Kidney (tissue), 14 donors: ENCODE data around the gene PRXL2A. TPM values are rescaled to one million over a fixed set of nuclear protein-coding genes. Genes with fewer than 3 reads are reported as not detected.
"Not testable (repeated sequence)": the region's sequence is repeated elsewhere in the genome, so short reads cannot be mapped to it uniquely, and the experiment has no call there.

Source experiments
- DNase-seq, 5 donors: peaks; one replicate each; pipeline ENCODE4 v3.0.0-alpha.2; 2013 to 2020
- FAIRE-seq: peaks from 2 replicates; lab custom pipeline; 2012; peaks lifted over from hg19 to GRCh38; lab: Jason Lieb, UNC
- H3K27ac ChIP-seq, 2 donors: one replicate each; pipeline ENCODE4 v1.7.0; 2013; ENCODE audit warnings: low read depth in 2 of 2, low read length in 2 of 2, inconsistent platforms in 1 of 2
- H3K27me3 ChIP-seq: one replicate; pipeline ENCODE4 v1.7.1; 2013; ENCODE audit warnings: low read length, inconsistent platforms; ENCODE audit not compliant: control insufficient read depth, insufficient read depth
- H3K36me3 ChIP-seq, 3 donors: one replicate each; pipeline versions ENCODE4 v1.7.0 to v1.7.1; 2013; ENCODE audit warnings: low read length in 3 of 3, control low read depth in 1 of 3, inconsistent platforms in 1 of 3; ENCODE audit not compliant: insufficient read depth in 3 of 3, control insufficient read depth in 2 of 3
- H3K4me1 ChIP-seq, 3 donors: one replicate each; pipeline versions ENCODE4 v1.7.0 to v1.7.1; 2013; ENCODE audit warnings: low read length in 3 of 3, inconsistent platforms in 1 of 3, low read depth in 1 of 3; ENCODE audit not compliant: control insufficient read depth in 2 of 3, insufficient read depth in 2 of 3
- H3K4me3 ChIP-seq, 3 donors: one replicate each; pipeline versions ENCODE4 v1.7.0 to v1.8.1; 2013; ENCODE audit warnings: low read length in 3 of 3, control low read depth in 1 of 3, inconsistent platforms in 1 of 3
- H3K9ac ChIP-seq, 3 donors: one replicate each; pipeline versions ENCODE4 v1.7.0 to v1.7.1; 2013; ENCODE audit warnings: low read length in 3 of 3, control low read depth in 1 of 3, inconsistent platforms in 1 of 3
- H3K9me3 ChIP-seq, 3 donors: one replicate each; pipeline versions ENCODE4 v1.7.0 to v1.7.1; 2013; ENCODE audit warnings: low read length in 3 of 3, control low read depth in 1 of 3, inconsistent platforms in 1 of 3; ENCODE audit not compliant: control insufficient read depth in 2 of 3, insufficient read depth in 1 of 3
- intact Hi-C: fragments of 100-400 bp; cut with DNase I; formaldehyde crosslinking; loops from one replicate; pipeline ENCODE4 v1.11.1; 2022
- polyA plus RNA-seq: library from polyadenylated mRNA; stranded (reverse); fragments of 350-450 nt; fragmentation: Illumina TruSeq; extraction: RNeasy Lipid Tissue Mini Kit (QIAGEN cat#74804); gene quantifications from one replicate; pipeline ENCODE4 v1.2.3, GENCODE V29; 2014; ENCODE audit warnings: low read depth, low replicate concordance; ENCODE audit not compliant: insufficient read depth
- total RNA-seq: library from RNA; stranded (reverse); fragmentation: NEBNext Ultra II Directional; extraction: Animal tissue kit (Norgen Biotek cat#: 25700); gene quantifications from one replicate; pipeline ENCODE4 v1.2.1, GENCODE V29; 2021
- TF ChIP-seq, protein P1 (sequence below): IDR thresholded peaks from 3 replicates; pipeline ENCODE4 v1.5.1; 2012; ENCODE audit warnings: mild to moderate bottlenecking, moderate library complexity, borderline replicate concordance; ENCODE audit not compliant: insufficient read depth; ENCODE audit errors: extremely low read depth
- donor health status: control.
- donor health status: control.
- donor health status: control.
- donor health status: control.
- donor health status: control.
- donor health status: DM: yes; HTN: yes; CAD: no.
- donor health status: Normal renal cell carcinoma (clear cell type).

PRXL2A gene
- total and polyA plus RNA-seq, 2 donors from 2014 or later: 69.4 to 101 TPM

DNA sequence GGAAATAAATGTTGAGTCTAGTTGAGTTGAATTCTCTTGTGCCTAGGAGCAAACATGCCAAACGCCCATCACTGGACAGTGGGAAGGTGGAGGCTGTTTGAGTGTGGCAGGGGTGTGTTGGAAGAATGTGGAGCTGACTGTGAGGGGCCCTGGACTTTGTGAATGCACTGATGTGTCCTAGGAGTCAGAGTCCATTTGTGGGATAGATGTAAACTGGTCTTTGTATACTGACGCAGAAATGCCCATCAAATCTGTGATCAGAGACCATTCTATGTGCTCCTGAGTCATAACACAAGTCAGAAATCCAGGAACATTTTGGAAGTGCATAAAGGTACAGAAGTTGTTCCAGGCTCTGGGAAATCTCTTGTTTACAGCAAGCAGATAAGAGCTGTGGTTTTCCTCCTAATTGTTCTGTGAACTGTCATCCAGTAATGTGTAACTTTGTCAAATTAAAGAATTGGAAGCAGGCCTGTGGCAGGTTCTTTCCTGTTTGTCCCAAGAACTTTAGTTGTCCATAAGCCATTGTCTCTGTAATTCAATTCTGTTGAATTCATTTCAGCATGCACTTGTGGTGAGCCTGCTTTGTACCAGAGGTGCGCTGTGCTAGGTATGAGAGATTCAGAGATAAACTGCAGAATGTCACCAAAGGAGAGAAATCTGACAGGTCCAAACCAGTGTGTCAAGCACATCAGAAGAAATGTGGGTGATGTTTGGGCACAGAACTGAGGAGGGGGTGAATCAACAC lies 7.6 kb downstream of the PRXL2A start:
- Histone ChIP-seq H3K27me3 (no peaks in the 10 kb centered on the region), H3K4me1 (peaks cover 7 to 36% (median 33%) of the 10 kb centered on the region in 3 donors), H3K9ac (peak overlapping the region in 1 of 3 donors; percentile 29), H3K9me3 (no peaks in the 10 kb centered on the region), H3K4me3 (peak overlapping the region in 1 of 3 donors; percentile 4), H3K27ac (peak overlapping the region; percentile 57 to 61), H3K36me3 (no peaks in the 10 kb centered on the region)
- FAIRE-seq (no peak), DNase-seq (no peak)
- TF ChIP-seq, protein P1, sequence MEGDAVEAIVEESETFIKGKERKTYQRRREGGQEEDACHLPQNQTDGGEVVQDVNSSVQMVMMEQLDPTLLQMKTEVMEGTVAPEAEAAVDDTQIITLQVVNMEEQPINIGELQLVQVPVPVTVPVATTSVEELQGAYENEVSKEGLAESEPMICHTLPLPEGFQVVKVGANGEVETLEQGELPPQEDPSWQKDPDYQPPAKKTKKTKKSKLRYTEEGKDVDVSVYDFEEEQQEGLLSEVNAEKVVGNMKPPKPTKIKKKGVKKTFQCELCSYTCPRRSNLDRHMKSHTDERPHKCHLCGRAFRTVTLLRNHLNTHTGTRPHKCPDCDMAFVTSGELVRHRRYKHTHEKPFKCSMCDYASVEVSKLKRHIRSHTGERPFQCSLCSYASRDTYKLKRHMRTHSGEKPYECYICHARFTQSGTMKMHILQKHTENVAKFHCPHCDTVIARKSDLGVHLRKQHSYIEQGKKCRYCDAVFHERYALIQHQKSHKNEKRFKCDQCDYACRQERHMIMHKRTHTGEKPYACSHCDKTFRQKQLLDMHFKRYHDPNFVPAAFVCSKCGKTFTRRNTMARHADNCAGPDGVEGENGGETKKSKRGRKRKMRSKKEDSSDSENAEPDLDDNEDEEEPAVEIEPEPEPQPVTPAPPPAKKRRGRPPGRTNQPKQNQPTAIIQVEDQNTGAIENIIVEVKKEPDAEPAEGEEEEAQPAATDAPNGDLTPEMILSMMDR: no peak
- intact Hi-C loops: no loop called here

GRCh38 chr10:80416479-80417098 lies 8.2 kb downstream of the PRXL2A start:
- Histone ChIP-seq H3K36me3 (peaks cover 0 to 2% (median 0%) of the 10 kb centered on the region in 3 donors), H3K9me3 (no peaks in the 10 kb centered on the region), H3K4me3 (no peak overlapping the region), H3K27ac (peak overlapping the region; percentile 57 to 61), H3K9ac (peak overlapping the region in 1 of 3 donors; percentile 29), H3K4me1 (peaks cover 7 to 36% (median 27%) of the 10 kb centered on the region in 3 donors), H3K27me3 (no peaks in the 10 kb centered on the region)
- intact Hi-C loops: no loop called here
- FAIRE-seq (no peak), DNase-seq (peak in 4 of 5 donors; percentile 75 to 93 (median 84))
- TF ChIP-seq, protein P1: no peak

GRCh38 chr10:80417256-80417655 lies 8.9 kb downstream of the PRXL2A start:
- H3K9ac ChIP-seq, H3K27ac ChIP-seq, H3K9me3 ChIP-seq, intact Hi-C loops, FAIRE-seq, H3K36me3 ChIP-seq, H3K27me3 ChIP-seq, H3K4me3 ChIP-seq: not testable (repeated sequence)
- peak in 1 of 5 donors; percentile 57 for DNase-seq
- peaks cover 7 to 36% (median 26%) of the 10 kb centered on the region in 3 donors for H3K4me1 ChIP-seq

- TF ChIP-seq, protein P1: no peak
- intact Hi-C loops: no loop called here
- Histone ChIP-seq H3K27me3 (no peaks in the 10 kb centered on the region), H3K36me3 (peaks cover 7 to 26% (median 7%) of the 10 kb centered on the region in 3 donors), H3K4me3 (no peak overlapping the region), H3K27ac (no peak overlapping the region), H3K9ac (no peak overlapping the region), H3K9me3 (no peaks in the 10 kb centered on the region), H3K4me1 (peaks cover 0 to 5% (median 2%) of the 10 kb centered on the region in 3 donors)
- DNase-seq (no peak), FAIRE-seq (no peak)
Observed at GRCh38 chr10:80421050-80421706, 12.8 kb downstream of the PRXL2A start.
